Metanephros (tissue), 1 donor: ENCODE results near the gene CENPU. TPM values are rescaled to one million over a fixed set of nuclear protein-coding genes. Genes with fewer than 3 reads are reported as not detected.

Experiments
- total RNA-seq: library from RNA; depleted of rRNA; stranded (reverse); fragments of >200 nt; gene quantifications from one replicate; pipeline ENCODE4 v1.2.3, GENCODE V29; 2014

Gene CENPU
- 10.8 TPM for total RNA-seq

DNA sequence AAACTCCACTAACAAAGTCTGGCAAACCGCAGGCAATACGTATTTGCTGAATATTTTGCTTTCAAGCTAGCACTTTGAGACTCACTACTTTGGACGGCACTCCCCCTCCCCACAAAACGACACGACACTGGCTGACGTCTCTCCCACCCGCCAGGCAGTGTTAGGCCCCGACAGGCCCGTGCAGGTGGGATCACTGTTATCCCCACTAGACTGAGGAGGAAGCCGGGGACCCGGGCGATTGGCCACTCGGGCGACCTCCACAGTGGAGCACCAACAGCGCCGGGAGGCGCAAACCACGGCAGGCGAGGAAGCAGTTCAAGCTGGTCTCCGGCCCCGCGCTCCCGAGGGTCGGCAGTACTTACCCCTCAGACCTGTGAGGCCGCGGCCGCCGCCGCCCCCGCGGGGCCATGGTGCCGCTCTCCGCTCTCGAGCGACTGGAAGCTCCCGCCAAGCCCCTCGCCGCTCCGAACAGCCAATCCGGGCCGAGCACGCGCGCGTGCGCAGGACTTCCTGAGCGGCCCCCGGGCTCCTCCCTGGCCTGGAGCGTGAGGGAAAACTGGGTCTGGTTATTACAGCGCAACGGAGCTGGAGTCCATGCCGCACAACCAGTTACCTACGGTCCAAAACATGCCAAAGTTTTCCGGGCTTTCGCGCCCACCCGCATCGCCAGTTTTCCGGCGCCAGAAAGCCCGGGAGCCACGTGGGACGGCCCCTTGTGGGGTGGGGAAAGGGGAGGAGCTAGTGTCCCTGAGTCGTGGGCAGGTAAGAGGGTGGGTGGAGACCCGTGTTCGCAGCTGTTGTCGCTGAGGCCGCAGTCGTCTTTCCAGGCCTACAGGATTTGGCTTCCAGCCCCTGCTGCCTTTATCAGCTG is at the start of gene CENPU:
TSS of gene CENPU (minus strand) at position 443 of the 871 bp plus-strand sequence. CDS start at position 409, 34 bp downstream.

DNA sequence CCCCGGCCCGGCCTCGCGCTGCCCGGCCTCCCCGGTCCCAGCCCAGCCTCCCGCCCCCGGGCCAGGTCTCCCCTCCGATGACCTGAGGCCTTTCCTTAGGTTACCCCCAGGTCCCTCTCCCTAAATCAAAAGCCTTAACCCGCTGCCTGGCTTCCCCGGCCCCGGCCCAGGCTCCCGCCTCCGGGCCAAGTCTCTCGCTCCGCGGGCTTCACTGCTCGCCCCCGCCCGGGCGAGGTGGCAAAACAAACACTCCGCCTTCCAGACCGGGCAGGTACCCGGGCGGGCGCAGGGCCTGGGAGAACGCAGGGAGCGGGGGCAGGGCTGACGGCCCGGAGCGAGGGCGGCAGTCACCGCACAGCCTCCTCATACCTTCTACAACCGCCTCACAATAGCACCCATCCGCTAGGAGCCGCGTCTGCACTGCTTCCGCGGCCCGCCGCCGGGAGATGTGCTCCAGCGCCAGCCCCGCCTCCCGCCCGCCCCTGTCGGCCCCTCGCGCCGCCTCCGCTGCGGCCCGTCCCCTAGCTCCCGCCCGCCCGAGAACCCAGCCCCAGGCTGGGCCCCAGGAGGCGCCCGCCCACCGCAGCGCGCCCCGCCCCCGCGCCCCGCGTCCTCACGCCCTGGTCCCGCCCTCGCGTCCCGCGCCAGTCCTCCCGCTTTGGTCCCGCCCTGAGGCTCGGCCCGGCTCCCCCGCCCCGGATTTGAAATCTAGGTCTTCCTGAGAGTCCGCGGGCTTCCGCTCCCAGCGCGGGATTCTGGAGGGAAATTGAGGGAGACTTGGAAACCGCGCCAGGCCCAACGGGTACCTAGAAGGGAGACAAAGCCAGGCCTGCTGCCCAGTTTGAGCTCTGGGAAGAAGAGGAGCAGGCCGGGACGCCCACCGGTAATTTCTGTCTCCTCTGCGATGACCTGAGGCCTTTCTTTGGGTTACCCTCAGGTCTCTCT is 84.6 kb downstream of the CENPU start, which contains the start of the genes CASP3 and PRIMPOL:
TSS of gene CASP3 (minus strand) at position 422 of the 945 bp plus-strand sequence. CDS start 10,994 bp downstream, outside the sequence.
TSS of gene PRIMPOL (plus strand) at position 713 of the 945 bp plus-strand sequence. CDS start 7,403 bp downstream, outside the sequence.

Other genes with a start within 250 kb of the CENPU start
- 17.3 TPM for gene CASP3, start 84.6 kb downstream of the CENPU start, total RNA-seq
- gene PRIMPOL, start 84.4 kb downstream of the CENPU start, total RNA-seq, result 30.1 TPM
- gene ACSL1, start 91.9 kb upstream of the CENPU start, total RNA-seq, result 79.7 TPM